ENCODE measurements around the gene ATP11B.

DNA sequence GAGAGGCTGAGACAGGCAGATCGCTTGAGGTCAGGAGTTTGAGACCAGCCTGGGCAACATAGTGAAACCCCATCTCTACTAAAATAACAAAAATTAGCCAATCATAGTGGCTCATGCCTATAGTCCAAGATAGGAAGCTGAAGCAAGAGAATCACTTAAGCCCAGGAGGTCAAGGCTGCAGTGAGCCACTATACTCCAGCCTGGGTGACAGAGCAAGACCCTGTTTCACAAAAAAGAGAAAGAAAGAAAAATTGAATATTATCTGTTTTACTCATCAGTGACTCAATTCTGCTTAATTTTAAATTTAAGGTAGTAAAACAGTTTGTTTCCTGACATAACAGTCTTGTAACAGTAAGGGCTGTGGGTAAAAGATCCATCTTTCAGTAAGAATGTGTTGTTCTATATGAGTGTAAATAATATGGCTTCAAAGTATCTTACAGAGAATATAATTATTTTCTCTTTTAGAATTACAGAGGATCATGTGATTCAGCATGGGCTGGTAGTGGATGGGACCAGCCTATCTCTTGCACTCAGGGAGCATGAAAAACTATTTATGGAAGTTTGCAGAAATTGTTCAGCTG is 85.8 kb downstream of the ATP11B start:
- TF ChIP-seq, protein P1, sequence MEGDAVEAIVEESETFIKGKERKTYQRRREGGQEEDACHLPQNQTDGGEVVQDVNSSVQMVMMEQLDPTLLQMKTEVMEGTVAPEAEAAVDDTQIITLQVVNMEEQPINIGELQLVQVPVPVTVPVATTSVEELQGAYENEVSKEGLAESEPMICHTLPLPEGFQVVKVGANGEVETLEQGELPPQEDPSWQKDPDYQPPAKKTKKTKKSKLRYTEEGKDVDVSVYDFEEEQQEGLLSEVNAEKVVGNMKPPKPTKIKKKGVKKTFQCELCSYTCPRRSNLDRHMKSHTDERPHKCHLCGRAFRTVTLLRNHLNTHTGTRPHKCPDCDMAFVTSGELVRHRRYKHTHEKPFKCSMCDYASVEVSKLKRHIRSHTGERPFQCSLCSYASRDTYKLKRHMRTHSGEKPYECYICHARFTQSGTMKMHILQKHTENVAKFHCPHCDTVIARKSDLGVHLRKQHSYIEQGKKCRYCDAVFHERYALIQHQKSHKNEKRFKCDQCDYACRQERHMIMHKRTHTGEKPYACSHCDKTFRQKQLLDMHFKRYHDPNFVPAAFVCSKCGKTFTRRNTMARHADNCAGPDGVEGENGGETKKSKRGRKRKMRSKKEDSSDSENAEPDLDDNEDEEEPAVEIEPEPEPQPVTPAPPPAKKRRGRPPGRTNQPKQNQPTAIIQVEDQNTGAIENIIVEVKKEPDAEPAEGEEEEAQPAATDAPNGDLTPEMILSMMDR (conservative IDR thresholded peaks at IDR 0.05; ENCODE audit: low read depth in 2 of 2), result no peak
- no peak for TF ChIP-seq POLR2AphosphoS5 (IDR thresholded peaks at IDR 0.05; ENCODE audit: low read depth)
- no peak for TF ChIP-seq EZH2phosphoT487 (IDR thresholded peaks at IDR 0.05; ENCODE audit: unreplicated experiment)
- no peak for TF ChIP-seq REST (IDR thresholded peaks at IDR 0.05; ENCODE audit: unreplicated experiment)
- no peak for TF ChIP-seq JUNB (IDR thresholded peaks at IDR 0.05; ENCODE audit: unreplicated experiment)
- no peak for TF ChIP-seq EZH2 (IDR thresholded peaks at IDR 0.05; ENCODE audit: low read depth, unreplicated experiment)
- TF ChIP-seq STAT1 (IDR thresholded peaks at IDR 0.05; ENCODE audit: unreplicated experiment), result no peak
- TF ChIP-seq, protein P2, sequence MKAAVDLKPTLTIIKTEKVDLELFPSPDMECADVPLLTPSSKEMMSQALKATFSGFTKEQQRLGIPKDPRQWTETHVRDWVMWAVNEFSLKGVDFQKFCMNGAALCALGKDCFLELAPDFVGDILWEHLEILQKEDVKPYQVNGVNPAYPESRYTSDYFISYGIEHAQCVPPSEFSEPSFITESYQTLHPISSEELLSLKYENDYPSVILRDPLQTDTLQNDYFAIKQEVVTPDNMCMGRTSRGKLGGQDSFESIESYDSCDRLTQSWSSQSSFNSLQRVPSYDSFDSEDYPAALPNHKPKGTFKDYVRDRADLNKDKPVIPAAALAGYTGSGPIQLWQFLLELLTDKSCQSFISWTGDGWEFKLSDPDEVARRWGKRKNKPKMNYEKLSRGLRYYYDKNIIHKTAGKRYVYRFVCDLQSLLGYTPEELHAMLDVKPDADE (IDR thresholded peaks at IDR 0.05), result no peak
- TF ChIP-seq ZNF331 (CRISPR knock-in tag; IDR thresholded peaks at IDR 0.05; ENCODE audit: low read depth), result no peak
- no peak for TF ChIP-seq NANOG (IDR thresholded peaks at IDR 0.05; ENCODE audit: borderline replicate concordance)
